ENCODE measurements around the gene SOWAHB. TPM values are rescaled to one million over a fixed set of nuclear protein-coding genes. Genes with fewer than 3 reads are reported as not detected.

SOWAHB gene, protein sequence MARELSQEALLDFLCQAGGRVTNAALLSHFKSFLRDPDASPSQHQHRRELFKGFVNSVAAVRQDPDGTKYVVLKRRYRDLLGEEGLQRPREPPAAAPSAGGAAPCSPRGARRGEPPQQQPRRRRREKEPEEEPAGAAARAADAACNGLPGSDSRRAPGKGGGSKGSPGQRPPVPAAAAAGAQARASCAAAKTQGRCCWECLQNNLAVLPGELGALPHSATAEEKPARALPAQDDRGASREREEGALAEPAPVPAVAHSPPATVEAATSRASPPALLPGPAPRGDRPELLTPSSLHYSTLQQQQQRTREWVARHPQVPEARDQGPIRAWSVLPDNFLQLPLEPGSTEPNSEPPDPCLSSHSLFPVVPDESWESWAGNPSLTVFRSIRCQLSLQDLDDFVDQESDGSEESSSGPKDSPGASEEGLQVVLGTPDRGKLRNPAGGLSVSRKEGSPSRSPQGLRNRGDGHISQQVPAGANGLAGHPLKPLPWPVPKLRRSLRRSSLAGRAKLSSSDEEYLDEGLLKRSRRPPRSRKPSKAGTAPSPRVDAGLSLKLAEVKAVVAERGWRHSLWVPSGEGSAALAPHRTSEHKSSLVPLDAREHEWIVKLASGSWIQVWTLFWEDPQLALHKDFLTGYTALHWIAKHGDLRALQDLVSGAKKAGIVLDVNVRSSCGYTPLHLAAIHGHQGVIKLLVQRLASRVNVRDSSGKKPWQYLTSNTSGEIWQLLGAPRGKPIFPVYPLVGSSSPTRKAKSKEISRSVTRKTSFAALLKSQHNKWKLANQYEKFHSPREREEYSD
- total RNA-seq (1 to 10 TPM; 1.1 to 1.5 TPM), polyA plus RNA-seq (ENCODE audit: insufficient read length in 2 of 2) (1 to 10 TPM; 1.0 TPM)
- long read RNA-seq, donor 1, partial matches to known transcripts, result 0 of 1 reads
- long read RNA-seq, donor 1, other reads (novel, unspliced or antisense), result 0 of 1 reads
- long read RNA-seq, donor 2, result 0 reads
- long read RNA-seq, donor 3, result 0 reads
- long read RNA-seq, donor 4, partial matches to known transcripts, result 0 of 1 reads
- long read RNA-seq, donor 4, other reads (novel, unspliced or antisense), result 0 of 1 reads

DNA sequence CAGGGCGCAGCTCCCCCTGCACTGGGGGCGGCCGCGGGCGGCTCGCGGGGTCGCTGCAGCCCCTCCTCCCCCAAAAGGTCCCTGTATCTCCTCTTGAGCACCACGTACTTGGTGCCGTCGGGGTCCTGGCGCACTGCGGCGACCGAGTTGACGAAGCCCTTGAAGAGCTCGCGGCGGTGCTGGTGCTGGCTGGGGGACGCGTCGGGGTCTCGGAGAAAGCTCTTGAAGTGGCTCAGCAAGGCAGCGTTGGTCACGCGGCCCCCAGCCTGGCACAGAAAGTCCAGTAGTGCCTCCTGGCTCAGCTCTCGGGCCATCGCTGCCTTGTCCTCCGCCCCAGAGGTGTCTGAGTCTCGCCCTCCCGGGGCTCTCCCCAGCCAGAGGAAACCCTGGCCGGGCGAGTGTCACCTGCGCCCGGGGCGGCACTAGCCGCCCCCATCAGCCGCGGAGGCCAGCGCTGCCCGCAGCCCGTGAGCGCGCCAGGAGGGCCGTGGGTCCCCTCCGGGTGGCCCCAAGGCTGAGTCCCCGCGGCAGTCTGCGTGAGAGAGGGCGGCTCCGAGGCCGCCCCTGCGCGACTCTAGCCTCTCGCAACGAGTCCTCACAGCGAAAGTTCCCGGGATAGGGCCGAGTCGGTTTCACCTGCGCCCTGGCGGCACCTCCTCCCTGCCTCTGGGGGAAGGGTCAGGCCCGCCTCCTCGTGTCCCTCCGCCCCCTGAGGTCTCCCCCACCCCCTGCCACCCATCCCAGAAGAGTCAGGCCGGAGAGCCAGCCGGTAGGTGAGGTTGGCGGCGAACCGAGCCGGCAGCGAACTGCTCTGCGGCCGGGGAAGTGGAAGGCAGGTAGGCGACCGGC, at the start of gene SOWAHB:
Gene SOWAHB (minus strand): TSS at position 609 of the 849 bp plus-strand sequence. CDS start 295 bp downstream, at position 314.
- no peak within 1 kb of the TSS for H3K27ac ChIP-seq (ENCODE audit: low read depth, low read length)
- peaks cover 51% of the 10 kb centered on the region for H3K27me3 ChIP-seq (ENCODE audit: control insufficient read depth, insufficient read depth, low read length)
- H3K9me3 ChIP-seq (ENCODE audit: control insufficient read depth, insufficient read depth, low read length), result no peaks in the 10 kb centered on the region
- peak in 2 of 6 donors; percentile 33 to 52 for DNase-seq (ENCODE audit: low read depth in 4 of 6, low spot score in 6 of 6)
- H3K4me1 ChIP-seq (ENCODE audit: control insufficient read depth, insufficient read depth, low read length), result peaks cover 23% of the 10 kb centered on the region
- H3K4me3 ChIP-seq (ENCODE audit: low read depth, low read length), result peak within 1 kb of the TSS; percentile 46
- under 1% methylated on average over 75 of the region's 76 CpGs for WGBS (ENCODE audit: insufficient coverage)
- H3K36me3 ChIP-seq (ENCODE audit: control insufficient read depth, insufficient read depth, low read length), result no peaks in the 10 kb centered on the region

DNA sequence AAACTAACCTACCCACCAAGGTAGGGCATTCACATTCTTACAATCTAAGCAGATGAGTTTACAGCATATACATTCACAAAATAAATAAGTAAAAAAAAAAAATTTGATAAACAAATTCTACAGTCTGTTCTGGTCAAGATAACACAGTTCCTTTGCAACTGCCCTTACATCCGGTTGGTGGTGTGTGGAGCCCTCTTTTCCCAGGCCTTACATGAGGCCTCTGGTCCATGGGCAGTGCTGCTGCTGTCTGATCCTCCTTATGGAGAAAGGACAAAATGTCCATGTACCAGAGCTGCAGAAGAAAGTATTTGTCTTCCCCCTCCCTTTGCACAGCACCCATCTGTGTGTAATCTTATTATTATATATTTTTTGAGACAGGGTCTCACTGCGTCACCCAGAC, 49.4 kb upstream of the SOWAHB start:
- DNase-seq (ENCODE audit: low read depth in 4 of 6, low spot score in 6 of 6), result peak in 1 of 6 donors; percentile 23
- H3K36me3 ChIP-seq (ENCODE audit: control insufficient read depth, insufficient read depth, low read length), result peaks cover 2% of the 10 kb centered on the region
- H3K4me1 ChIP-seq (ENCODE audit: control insufficient read depth, insufficient read depth, low read length), result peaks cover 19% of the 10 kb centered on the region
- WGBS (ENCODE audit: insufficient coverage), result 85% methylated on average over 2 of the region's 2 CpGs
- H3K4me3 ChIP-seq (ENCODE audit: low read depth, low read length), result no peak overlapping the region
- H3K9me3 ChIP-seq (ENCODE audit: control insufficient read depth, insufficient read depth, low read length), result no peaks in the 10 kb centered on the region
- H3K27me3 ChIP-seq (ENCODE audit: control insufficient read depth, insufficient read depth, low read length), result no peaks in the 10 kb centered on the region
- H3K27ac ChIP-seq (ENCODE audit: low read depth, low read length), result no peak overlapping the region

DNA sequence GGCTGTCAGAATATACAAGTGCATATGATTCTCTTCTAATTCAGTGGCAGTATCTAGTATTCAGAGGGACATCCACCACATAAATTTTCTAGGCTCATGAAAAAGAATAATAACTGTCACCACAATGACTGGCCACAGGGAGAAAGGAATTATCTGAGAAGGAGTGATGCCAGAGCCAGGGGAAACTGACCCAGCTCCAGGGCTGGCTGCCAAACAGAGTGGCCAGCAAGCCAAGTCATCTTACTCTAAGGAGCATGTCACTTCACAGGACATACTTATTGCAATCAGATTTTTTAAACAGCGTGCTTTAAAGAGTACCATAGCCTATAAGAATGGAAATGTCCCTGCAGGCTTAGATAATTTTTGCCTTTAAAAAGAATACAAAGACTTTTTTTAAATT, 45.8 kb upstream of the SOWAHB start:
- Histone ChIP-seq H3K36me3 (ENCODE audit: control insufficient read depth, insufficient read depth, low read length) (peaks cover 2% of the 10 kb centered on the region), H3K4me3 (ENCODE audit: low read depth, low read length) (no peak overlapping the region), H3K4me1 (ENCODE audit: control insufficient read depth, insufficient read depth, low read length) (peaks cover 16% of the 10 kb centered on the region), H3K27ac (ENCODE audit: low read depth, low read length) (no peak overlapping the region), H3K9me3 (ENCODE audit: control insufficient read depth, insufficient read depth, low read length) (no peaks in the 10 kb centered on the region), H3K27me3 (ENCODE audit: control insufficient read depth, insufficient read depth, low read length) (no peaks in the 10 kb centered on the region)
- WGBS (ENCODE audit: insufficient coverage), result 40% methylated on average over 1 of the region's 1 CpG
- DNase-seq (ENCODE audit: low read depth in 4 of 6, low spot score in 6 of 6), result peak in 3 of 6 donors; percentile 41 to 70 (median 51)

DNA sequence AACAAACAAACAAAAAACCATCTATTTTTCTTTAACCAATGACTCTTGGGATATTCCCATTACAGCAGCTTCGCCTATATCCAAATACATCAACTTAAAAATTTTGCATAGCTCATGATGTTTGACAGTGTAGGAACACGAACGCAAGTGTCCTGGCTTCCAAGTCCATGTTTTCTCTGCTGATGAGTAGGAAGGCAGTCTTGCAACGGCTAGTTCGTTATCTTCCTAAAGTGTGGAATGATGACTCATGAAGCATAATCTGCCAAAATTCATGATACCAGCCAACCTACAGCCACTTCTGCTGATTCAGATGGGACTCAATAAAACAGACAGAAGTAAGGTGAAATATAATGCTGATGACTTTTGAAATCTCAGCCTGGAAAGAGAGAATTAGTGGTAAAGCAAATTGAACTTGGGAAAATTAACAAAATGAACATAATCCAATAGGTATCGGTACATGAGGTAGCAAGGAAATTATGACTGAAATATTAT, 45.2 kb upstream of the SOWAHB start:
- H3K4me3 ChIP-seq (ENCODE audit: low read depth, low read length), result no peak overlapping the region
- peaks cover 2% of the 10 kb centered on the region for H3K36me3 ChIP-seq (ENCODE audit: control insufficient read depth, insufficient read depth, low read length)
- H3K27ac ChIP-seq (ENCODE audit: low read depth, low read length), result no peak overlapping the region
- 73% methylated on average over 3 of the region's 6 CpGs for WGBS (ENCODE audit: insufficient coverage)
- no peaks in the 10 kb centered on the region for H3K27me3 ChIP-seq (ENCODE audit: control insufficient read depth, insufficient read depth, low read length)
- H3K4me1 ChIP-seq (ENCODE audit: control insufficient read depth, insufficient read depth, low read length), result peaks cover 11% of the 10 kb centered on the region
- no peak for DNase-seq (ENCODE audit: low read depth in 4 of 6, low spot score in 6 of 6)
- H3K9me3 ChIP-seq (ENCODE audit: control insufficient read depth, insufficient read depth, low read length), result no peaks in the 10 kb centered on the region

DNA sequence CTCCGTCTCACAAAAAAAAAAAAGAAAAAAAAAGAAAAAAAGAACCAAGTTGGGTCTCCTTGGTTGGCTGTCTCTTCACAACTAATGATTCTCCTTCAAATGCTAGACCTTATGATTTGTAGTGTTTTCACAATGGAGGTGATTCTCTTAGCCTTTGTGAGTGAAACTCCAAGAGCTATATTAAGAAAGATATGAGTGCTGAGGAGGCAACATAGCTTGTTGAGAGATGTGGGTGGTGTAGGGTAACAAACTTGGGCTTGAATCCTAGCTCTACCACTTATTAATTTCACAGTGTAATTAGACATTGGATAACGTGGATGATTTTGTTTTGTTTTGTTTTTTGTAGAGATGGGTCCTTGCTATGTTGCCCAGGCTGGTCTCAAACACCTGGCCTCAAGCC, 41.2 kb upstream of the SOWAHB start:
- WGBS (ENCODE audit: insufficient coverage), result no CpG with 5 or more reads among the region's 2 CpGs
- DNase-seq (ENCODE audit: low read depth in 4 of 6, low spot score in 6 of 6), result no peak

DNA sequence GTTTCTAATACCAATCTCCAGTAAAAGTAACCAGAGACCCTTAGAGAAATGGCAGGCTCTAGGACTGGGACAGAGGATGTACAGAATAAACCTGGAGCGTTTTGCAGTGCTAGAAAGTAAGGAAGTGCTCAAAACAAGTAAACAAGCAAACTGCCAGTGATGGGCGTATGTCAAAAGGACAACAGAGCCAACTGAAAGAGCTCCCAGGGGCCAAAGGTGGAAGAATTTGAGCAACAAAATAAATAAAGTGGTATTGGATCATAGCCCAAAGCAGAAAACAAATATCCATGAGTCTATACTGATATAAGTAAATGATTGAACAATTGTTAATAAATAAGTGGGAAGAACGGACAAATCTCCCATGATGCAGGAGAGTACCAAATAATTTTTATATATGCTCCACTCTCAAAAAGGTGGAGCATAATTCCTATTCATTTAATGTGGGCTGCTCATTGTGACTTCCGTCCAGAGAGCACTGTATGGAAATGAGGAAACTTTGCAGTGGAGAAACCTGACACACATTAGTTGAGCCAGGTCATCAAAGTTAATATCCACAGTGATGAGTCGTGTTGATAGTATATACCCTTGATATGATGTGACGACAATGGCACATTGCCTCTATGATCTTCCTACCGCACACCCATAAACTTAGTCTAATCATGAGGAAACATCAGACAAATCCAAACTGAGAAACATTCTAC, 33.8 kb upstream of the SOWAHB start:
- WGBS (ENCODE audit: insufficient coverage), result 90% methylated on average over 2 of the region's 7 CpGs

More for the DNA sequence above, 41.2 kb upstream of the SOWAHB start:
- H3K27ac ChIP-seq (ENCODE audit: low read depth, low read length), result no peak overlapping the region
- H3K27me3 ChIP-seq (ENCODE audit: control insufficient read depth, insufficient read depth, low read length), result no peaks in the 10 kb centered on the region
- H3K4me3 ChIP-seq (ENCODE audit: low read depth, low read length), result no peak overlapping the region
- H3K9me3 ChIP-seq (ENCODE audit: control insufficient read depth, insufficient read depth, low read length), result no peaks in the 10 kb centered on the region
- peaks cover 2% of the 10 kb centered on the region for H3K4me1 ChIP-seq (ENCODE audit: control insufficient read depth, insufficient read depth, low read length)
- no peaks in the 10 kb centered on the region for H3K36me3 ChIP-seq (ENCODE audit: control insufficient read depth, insufficient read depth, low read length)

DNA sequence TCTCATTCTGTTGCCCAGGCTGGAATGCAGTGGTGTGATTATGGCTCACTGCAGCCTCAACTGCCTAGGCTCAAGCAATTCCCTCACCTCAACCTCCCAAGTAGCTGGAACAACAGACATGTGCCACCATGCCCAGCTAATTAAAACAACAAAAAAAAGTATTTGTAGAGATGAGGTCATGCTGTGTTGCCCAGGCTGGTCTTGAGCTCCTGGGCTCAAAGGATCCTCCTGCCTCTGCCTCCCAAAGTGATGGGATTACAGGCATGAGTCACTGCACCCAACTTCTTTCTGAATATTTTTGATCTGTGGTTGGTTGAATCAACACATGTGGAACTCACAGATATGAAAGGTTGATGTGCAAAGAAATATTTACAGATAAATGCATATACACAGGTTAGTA, 33.1 kb upstream of the SOWAHB start:
- Histone ChIP-seq H3K27me3 (ENCODE audit: control insufficient read depth, insufficient read depth, low read length) (no peaks in the 10 kb centered on the region), H3K27ac (ENCODE audit: low read depth, low read length) (no peak overlapping the region), H3K4me3 (ENCODE audit: low read depth, low read length) (no peak overlapping the region), H3K9me3 (ENCODE audit: control insufficient read depth, insufficient read depth, low read length) (no peaks in the 10 kb centered on the region), H3K36me3 (ENCODE audit: control insufficient read depth, insufficient read depth, low read length) (no peaks in the 10 kb centered on the region), H3K4me1 (ENCODE audit: control insufficient read depth, insufficient read depth, low read length) (no peaks in the 10 kb centered on the region)
- DNase-seq (ENCODE audit: low read depth in 4 of 6, low spot score in 6 of 6), result no peak

More for the DNA sequence above, 33.8 kb upstream of the SOWAHB start:
- H3K9me3 ChIP-seq (ENCODE audit: control insufficient read depth, insufficient read depth, low read length), result no peaks in the 10 kb centered on the region
- H3K27me3 ChIP-seq (ENCODE audit: control insufficient read depth, insufficient read depth, low read length), result no peaks in the 10 kb centered on the region
- H3K4me1 ChIP-seq (ENCODE audit: control insufficient read depth, insufficient read depth, low read length), result no peaks in the 10 kb centered on the region
- H3K36me3 ChIP-seq (ENCODE audit: control insufficient read depth, insufficient read depth, low read length), result no peaks in the 10 kb centered on the region
- no peak for DNase-seq (ENCODE audit: low read depth in 4 of 6, low spot score in 6 of 6)
- H3K4me3 ChIP-seq (ENCODE audit: low read depth, low read length), result no peak overlapping the region
- no peak overlapping the region for H3K27ac ChIP-seq (ENCODE audit: low read depth, low read length)

DNA sequence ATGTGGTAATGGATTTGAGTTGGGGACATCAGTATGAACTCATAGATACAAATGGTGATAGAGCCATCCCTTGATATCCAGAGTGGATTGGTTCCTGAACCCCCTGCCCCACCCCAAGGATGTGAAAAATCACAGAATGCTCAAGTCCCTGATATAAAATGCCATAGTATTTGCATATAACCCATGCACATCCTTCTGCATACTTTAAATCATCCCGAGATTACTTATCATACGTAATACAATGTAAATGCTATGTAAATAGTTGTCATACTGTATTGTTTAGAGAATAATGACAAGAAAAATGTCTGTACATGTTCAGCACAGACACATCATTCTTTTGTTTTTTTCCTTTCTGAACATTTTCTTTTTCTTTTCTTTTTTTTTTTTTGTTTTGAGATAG, 32.7 kb upstream of the SOWAHB start:
- Histone ChIP-seq H3K36me3 (ENCODE audit: control insufficient read depth, insufficient read depth, low read length) (no peaks in the 10 kb centered on the region), H3K4me1 (ENCODE audit: control insufficient read depth, insufficient read depth, low read length) (no peaks in the 10 kb centered on the region), H3K27ac (ENCODE audit: low read depth, low read length) (no peak overlapping the region), H3K4me3 (ENCODE audit: low read depth, low read length) (no peak overlapping the region), H3K27me3 (ENCODE audit: control insufficient read depth, insufficient read depth, low read length) (no peaks in the 10 kb centered on the region), H3K9me3 (ENCODE audit: control insufficient read depth, insufficient read depth, low read length) (no peaks in the 10 kb centered on the region)
- DNase-seq (ENCODE audit: low read depth in 4 of 6, low spot score in 6 of 6), result no peak
- no CpG with 5 or more reads among the region's 2 CpGs for WGBS (ENCODE audit: insufficient coverage)
